Small intestine (tissue), 4 donors: ENCODE results near the gene TTC34. TPM values are rescaled to one million over a fixed set of nuclear protein-coding genes. Genes with fewer than 3 reads are reported as not detected.

Source experiments
- polyA plus RNA-seq, 4 donors: library from polyadenylated mRNA; stranded (reverse) in 3 of 4; unstranded in 1 of 4; fragments of 200-250 nt in 3 of 4; fragments of 120-200 nt in 1 of 4; gene quantifications; one replicate each; pipeline versions ENCODE4 v1.2.1 to v1.2.3, GENCODE V29; 2013
- donor health status: healthy with polysubstance abuse.
- donor health status: Bipolar disorder and iron deficiency.
- donor health status: healthy.

The TTC34 gene
- polyA plus RNA-seq, 4 donors: 0.22 to 1.9 TPM; not detected in 2

Other genes starting within 250 kb of the TTC34 start
- gene TNFRSF14, start 245.3 kb downstream of the TTC34 start, polyA plus RNA-seq: 100 to 1,000 TPM; 164 to 398 (median 326) TPM
- gene PRXL2B, start 214.9 kb downstream of the TTC34 start, polyA plus RNA-seq: 100 to 1,000 TPM in 1 of 4 donors, 10 to 100 TPM in 3; 28.9 to 126 (median 47.2) TPM
- gene MMEL1, start 168.7 kb downstream of the TTC34 start, polyA plus RNA-seq: 10 to 100 TPM in 3 of 4 donors, 1 to 10 TPM in 1; 7.6 to 35.4 (median 22.7) TPM
- not detected for gene ACTRT2, start 219.8 kb upstream of the TTC34 start, polyA plus RNA-seq